ENCODE data around the gene VIPR2.
"Not testable (repeated sequence)": the region's sequence is repeated elsewhere in the genome, so short reads cannot be mapped to it uniquely, and the experiment has no call there.

VIPR2 gene

DNA sequence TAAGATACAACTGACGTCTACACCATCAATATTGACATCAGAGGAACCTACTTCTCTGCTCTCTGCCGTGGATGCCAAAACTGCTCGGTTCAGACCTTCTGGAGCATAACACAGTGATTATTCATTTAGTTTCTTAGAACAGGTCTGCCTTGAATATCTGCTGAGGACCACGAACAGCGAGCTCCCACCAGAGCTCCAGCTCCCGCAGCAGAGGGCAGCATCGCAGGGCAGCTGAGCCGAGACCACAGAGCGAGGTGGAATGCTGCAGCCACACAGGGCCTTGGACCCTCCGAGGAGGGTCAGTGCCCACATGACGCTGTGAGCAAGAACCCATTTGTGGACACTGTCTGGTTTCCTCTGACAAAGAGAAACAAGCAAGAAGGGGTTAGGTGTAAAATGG, 6.8 kb downstream of the VIPR2 start:
- DNase-seq, result no peak

DNA sequence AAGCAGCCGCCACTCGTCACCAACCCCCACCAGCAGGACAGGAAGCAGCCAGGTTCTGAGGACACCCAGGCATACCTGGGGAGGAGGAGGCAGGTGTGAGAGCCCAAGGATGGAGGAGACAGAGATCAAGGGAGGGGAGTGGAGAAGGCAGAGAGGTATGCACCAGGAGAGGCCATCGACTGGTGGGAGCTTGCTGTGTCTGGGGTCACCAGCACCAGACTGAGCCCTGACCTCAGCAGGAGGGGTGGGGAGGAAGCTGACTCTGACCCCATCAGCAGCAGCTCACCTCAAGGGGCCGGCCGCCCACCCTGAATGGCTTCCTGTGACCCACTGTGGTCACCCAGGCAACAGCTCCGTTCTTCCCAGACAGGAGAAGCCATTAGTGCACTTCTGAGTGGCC, 7.8 kb downstream of the VIPR2 start:
- no peak for DNase-seq

DNA sequence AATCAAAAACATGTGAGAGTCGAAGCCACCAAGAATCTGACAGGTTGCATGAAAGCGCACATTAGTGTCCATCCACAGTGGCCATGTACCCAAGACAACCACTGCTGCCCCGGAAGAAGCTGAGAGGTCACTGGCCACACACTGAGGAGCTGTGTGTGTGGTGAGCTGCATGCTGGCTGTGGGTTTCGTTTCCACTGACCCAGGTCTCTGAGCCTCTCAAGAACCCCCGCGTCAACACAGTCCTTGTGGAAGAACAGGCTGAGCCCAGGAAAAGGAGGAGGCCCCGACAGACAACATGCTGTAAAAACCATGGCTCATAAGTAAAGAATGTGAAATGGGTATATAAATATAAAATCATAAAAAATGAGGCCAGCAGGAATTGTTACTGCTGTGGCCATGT, 8.2 kb downstream of the VIPR2 start:
- no peak for DNase-seq

DNA sequence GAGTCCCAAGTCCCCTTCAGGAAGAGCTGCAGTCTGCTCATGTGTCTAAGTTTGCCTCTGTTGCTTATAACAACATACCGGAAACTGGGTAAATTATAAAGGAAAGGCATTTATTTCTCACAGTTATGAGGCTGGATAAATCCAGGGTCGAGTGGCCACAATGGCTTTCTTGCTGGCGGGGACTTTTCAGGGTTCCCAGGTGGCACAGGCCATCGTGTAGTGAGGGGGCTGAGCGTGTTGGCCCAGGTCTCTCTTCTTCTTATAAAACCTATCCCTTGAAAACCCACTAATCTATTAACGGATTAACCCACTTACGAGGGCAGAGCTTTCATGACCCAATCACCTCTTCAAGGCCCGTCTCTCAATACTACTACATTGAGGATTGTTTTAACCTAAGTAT, 8.7 kb downstream of the VIPR2 start:
- no peak for DNase-seq

DNA sequence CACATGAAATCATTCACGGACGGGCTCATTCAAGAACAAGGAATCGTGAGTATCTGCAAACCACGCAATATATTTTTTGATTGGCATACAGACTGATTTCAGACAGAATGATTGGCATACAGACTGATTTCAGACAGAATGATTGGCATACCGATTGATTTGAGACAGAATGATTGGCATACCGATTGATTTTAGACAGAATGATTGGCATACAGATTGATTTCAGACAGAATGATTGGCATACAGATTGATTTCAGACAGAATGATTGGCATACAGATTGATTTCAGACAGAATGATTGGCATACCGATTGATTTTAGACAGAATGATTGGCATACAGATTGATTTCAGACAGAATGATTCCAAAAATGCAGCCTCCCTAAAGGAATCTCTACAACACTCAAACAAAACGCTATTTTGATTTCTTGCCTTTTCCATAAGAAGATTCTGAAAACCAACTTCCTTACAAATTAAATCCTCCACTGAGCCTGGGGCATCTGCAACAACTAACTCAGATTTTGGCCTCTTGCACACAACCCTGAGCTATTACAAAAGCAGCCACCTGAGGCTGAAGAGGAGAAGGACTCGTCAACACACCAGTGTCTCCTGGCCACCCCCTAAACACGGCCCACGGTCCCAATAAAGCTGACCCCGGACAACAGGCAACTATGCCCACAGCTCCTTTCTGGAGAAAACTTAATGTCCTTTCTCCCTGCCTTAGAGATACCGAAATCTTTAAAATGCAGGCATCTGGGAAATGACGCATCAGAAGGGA, 11.8 kb downstream of the VIPR2 start:
- DNase-seq, result not testable (repeated sequence)

DNA sequence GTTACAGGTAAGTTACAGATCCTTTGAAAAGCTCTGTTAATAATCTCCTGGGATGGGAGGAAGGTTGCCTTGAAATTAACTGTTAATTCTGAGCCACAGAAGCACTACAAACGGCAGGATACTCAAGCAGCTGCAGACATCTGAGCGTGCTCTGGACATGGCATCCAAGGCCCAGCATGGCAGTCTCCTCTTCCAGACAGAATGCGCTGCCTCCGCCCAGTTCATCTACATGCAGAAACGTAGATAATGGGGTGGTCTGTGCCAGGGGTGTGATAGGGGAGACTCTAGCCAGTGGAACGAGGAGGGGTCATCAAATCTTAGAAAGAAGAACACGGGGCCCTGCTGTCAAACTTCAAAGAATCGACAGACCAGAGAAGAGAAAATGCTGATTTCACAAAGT, 13.8 kb downstream of the VIPR2 start:
- no peak for DNase-seq

DNA sequence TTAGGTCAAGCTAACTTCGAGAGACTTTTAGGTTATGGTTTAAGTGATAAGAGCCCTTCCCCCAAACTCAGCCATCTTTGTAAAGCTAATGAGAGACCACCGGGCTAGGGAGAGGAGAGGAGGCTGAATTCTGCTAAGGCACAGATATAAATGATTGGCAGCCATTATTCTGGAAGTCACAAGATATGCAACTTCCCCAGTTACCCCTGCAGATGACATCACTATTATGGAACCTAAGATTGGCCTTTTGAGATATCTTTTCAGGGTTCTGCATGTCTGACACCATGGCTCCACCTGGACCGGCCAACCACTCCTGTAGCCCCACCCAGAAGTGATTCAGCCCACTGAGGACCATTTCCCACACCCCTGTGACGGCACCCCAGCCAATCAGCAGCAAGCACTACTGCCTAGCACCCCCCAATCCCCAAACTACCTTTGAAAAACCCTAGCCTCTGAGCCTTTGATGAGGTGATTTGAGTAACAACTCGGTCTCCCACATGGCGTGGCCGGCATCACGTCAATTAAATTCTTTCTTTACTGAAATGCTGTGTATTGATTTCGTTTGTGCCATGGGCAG, 14.4 kb downstream of the VIPR2 start:
- no peak for DNase-seq

DNA sequence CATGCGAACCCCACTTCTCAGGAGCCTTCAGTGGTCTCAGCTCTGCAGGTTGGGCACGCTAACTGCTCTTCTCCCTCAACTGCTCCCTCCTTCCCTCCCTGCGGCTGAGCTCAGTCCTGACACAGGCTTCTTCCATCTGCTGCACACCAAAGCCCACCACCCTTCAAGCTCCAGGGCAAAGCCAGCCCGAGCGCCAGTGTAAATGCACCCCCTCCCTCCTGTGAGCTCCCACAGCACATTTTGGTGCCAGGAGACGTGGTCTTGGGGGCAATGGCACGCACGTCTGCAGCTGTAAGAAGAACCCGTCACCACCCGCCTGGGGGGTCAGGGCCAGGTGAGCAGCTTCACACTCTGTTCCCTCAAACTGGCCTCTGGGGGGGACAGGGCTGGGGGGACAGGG, 15.9 kb downstream of the VIPR2 start:
- no peak for DNase-seq

DNA sequence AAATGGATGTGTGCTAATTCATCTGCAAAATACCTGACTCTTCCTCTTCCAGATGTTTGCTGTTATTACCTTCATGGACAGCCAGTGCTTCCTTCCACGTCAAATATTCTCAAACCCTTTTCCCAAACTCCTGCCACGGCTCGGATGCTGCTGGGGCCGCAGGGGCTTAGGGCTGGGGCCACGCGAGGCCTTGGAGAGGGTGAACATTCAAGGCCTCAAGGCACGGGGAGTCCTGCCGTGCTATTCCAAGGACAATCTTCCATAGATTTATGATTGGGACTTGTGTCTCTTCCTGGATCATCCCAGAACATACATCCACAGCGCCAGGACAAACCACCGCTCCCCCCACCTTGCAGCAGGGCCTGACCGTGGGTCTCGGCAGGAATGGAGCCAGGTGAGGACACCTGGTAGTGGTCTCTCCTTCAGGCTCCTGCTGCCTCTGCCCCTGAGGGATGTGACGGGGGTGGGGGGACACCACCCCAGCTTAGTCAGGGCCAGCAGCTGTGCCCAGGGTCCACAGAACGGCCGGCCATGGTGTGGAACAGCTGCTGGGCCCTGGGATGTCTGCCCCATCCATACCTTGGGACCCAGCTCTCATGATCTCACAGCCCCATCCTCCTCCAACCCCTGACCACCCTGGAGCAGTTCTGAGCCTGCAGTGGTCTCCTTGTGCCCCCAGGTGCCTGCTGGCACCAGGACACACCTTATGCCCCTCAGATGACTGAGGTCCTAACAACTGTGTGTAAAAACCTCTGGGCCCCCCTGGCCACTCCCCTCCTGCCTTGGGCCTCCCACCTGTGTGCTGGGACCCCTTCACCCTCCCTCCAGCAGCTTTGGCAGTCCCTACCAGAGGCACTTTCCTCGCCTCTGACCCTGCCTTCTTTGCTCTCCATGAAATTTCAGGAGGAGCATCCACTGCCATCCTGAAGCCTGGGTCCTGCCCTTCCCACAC, 16.7 kb downstream of the VIPR2 start:
- DNase-seq, result no peak

DNA sequence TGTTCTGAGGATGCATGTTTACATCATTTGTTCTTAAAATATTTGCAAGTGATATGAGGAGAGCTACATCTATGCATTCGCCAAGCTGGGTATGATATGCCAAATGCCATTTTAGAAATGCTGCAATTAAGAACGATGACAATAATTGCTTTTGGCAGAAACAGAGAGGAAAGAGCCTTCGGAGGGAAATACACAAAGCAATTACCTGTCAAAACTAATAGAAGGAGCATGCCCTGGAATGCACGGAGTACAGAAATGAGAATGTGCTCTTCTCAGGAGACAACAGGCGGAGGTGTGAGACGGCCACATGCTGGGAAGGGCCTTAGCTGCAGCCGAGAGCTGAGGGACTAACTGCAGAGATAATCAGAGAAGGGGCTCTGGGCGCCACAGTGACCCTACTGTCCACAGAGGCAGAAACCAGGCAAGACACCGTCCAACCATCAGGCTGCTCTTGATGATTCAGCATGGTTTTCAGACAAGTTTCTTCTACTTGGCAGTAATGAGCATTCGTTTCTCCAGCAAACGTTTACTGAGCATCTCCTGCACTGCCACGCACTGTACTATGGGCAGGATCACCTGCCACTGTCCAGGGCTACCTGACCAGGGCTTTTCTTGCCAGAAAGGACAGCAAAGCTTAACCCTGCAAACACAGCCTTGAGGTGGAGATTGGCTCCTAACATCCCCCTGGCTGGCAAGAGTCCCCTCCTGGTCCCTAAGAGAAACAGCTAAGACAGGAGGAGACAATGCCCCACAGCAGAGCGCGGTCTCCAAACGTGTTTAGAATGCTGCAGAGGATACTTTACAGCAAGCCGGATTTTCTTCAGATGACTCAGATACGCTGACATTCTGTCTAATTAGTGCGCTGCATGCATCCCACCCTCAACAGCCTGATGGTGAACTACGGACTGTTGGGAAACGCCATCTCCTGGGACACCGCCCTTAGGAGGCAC, 18.1 kb downstream of the VIPR2 start:
- DNase-seq, result no peak

DNA sequence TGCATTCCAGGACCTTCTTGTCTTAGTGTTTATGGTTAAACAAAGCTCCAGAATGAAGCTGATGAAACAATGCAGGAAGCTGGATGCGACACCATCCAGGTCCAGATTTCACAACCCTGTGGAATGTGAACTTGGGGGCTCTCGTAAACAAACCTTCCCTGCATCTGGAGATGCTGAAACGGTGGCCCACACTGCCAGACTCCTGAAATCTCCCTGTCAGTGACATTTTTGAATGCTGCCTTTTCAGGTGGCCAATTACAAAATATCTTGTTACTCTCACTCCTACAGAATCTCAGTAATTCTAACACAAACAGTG, 18.8 kb downstream of the VIPR2 start:
- DNase-seq, result no peak

DNA sequence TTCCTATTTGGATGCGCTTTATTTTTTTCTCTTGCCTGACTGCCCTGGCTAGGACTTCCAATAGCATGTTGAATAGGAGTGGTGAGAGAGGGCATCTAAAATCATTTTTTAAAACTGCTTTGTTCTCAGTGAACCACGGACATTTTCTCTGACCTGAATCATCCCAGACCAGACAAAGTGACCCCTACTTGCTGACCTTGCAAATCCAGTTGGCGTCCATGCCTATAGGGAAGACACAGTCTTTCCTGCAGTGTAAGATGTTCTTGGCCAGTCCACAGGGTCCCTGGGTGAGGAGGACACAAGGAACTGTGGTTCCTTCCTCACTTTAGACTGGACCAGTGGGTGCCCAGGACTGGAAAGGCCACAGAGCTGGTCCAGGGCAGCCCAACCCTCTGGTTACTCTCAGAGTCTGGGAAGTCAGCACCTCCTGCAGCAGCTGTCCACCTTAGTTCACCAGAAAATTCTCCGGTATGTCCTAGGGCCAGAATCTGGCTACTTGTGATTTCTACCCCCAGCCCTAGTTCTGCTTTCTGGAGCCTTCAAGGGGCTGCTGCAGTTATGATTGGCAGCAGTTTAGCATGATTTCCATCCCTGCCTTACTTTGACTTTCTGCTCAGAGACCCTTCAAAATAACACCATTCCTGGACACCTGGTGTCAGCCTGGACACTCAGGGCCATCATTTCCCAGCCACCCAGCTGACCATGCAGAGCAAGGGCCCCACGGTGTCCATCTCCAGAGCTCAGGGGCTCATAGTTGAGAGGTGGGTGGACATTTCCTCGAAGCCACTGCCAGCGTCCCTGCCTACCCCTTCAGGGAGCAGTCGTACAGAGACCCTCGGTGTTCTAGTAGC, 19.3 kb downstream of the VIPR2 start:
- no peak for DNase-seq

DNA sequence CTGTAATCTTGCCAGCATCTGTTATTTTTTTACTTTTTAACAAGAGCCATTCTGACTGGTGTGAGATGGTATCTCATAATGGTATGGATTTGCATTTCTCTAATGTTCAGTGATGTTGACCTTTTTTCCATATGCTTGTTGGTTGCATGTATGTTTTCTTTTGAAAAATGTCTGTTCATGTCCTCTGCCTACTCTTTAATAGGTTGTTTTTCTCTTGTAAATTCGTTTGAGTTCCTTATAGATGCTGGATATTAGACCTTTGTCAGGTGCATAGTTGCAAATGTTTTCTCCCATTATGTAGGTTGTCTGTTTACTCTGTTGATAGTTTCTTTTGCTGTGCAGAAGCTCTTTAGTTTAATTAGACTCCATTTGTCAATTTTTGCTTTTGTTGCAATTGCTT, 20.9 kb downstream of the VIPR2 start:
- not testable (repeated sequence) for DNase-seq

DNA sequence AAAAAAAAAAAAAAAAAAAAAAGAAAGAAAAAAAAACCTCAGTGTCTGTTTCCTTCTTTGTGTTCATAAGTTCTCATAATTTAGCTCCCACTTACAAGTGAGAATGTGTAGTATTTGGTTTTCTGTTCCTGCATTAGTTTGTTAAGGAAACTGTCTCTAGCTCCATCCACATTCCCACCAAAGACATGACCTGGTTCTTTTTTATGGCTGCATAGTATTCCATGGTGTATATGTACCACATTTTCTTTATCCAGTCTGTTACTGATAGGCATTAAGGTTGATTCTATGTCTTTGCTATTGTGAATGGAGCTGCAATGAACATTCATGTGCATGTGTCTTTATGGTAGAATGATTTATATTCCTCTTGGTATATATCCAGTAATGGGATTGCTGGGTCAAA, 21.4 kb downstream of the VIPR2 start:
- DNase-seq, result not testable (repeated sequence)

DNA sequence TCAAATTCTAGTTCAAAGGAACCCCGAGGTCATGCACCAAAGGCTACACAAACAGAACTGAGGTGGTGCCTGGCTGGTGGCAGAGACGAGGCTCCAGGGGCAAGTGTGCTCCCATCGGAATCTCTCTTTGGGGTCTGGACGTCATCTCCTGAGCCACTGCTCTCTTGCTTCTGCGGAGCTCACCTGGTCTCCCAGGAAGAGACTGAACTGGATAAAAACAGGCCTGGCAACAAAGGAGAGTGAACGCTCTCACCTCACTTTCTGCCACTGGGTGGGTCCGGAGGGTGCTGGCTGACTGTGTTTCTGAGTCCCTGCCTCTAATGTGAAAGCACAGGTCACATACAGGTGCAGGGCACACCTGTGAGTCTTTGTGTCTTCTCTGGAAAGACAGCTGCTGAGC, 22.4 kb downstream of the VIPR2 start:
- no peak for DNase-seq

DNA sequence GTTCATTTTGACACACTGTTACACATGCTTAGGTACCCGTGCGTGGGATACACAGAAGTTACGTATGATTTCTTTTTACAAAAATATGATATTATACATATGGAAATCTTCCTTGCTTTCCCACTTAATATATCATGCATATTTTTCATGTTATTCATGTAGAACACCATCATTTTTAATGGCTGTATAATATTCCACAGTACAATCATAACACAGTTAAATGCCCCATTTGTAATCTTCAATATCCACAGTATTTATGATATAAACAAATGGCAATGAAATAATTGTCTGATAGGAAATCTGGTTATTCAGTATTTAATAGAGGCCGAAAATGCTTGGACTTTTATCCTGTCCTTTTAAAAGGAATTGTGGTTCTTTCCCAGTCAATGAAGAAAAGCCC, 23.2 kb downstream of the VIPR2 start:
- no peak for DNase-seq

DNA sequence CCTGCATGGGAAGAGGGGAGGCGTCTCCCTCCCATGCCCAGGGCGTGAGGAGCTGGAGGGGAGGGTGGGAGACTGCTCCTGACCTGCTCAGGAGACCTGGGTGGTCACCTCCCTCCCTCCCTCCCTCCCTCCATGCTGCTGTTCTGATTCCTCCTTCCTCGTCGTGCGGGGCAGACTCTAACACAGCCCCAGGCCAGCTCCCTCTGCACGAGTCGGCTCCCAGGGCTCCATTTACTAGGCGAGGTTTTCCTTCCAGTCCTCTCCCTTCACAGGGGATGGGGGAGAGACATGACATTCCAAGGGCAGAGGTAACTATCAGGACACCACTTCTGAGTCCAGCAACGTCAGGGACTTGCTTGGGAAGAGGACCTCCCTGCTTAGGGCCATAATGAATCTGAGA, 23.6 kb downstream of the VIPR2 start:
- no peak for DNase-seq

DNA sequence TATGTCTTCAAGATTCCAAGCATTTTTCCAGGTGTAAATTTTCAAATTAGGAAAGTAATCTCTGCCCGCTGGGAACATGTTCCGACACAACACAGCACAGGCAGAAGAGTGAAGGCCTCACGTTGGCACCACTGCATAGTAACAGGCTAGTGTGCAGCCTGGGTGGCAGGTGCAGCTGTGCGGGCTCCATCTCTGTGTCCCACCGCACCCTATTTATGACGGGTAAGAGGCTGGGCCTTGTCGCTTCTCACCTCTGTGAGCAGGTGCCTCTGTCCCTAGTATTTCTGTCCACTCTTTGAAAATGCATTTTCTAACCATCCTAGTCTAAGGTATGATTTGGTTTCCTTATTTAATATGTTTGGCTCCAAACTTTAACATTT, 24.1 kb downstream of the VIPR2 start:
- no peak for DNase-seq

DNA sequence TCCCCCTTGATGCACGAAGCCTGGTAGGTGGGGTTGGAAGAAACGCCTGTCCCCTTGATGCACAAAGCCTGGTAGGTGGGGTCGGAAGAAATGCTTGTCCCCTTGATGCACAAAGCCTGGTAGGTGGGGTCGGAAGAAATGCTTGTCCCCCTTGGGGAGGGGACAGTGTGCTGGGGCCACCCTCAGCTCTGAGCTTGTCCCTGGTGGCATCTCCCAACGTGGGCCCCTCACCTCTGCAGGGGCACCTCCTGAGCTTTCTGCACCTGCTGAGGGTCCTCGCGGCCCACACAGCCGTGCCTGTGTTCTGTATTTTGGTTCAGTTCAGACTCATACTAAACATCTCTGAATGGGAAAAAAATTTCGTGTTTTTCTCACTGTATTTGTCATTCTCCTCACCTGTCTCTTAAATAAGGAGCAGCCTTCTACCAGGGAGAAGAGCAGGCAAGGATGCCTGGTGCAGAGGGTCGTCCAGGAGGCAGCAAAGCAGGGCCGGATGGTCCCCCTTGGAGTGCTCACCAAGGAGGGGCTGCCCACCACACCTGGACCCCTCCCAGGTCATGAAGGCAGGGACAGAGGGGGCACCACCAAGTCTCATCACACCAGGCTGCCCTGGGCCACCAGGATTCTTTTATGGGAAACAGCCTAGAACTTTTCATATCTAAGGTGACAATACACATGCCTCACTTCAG, 24.7 kb downstream of the VIPR2 start:
- DNase-seq, result no peak

DNA sequence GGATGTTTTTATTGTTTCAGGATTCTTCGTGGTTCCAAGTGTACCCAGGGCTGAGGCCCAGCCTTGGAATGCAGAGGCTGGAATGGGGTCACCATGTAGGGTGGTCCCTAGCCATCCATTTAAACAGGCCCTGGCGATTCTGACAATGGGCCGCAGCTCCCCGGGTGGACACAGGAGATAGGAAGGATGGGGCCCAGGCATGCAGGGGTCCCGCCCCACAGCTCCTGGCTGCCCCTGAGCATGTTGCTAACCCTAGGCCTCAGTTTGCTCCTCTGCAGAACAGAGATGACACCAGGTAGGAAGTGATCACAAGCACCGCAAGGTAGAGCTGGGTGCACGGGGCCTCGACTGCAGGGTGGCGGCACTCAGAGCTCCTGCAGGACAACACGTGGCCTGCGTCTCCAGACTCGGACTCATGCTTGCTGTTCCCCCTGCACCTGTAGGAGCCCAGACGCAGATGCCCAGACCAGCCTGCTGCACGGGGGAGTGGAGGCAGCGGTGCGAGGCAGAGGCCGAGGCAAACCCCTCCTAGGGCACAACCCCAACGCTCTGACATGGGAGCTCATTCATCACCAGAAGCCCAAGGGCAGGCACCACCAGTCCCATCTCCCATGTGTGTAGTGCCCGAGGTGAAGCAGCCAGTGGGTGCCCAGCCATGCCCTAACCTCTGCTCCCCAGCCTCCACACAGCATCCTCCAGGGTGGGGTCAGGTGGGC, 25.5 kb downstream of the VIPR2 start:
- DNase-seq, result no peak

DNA sequence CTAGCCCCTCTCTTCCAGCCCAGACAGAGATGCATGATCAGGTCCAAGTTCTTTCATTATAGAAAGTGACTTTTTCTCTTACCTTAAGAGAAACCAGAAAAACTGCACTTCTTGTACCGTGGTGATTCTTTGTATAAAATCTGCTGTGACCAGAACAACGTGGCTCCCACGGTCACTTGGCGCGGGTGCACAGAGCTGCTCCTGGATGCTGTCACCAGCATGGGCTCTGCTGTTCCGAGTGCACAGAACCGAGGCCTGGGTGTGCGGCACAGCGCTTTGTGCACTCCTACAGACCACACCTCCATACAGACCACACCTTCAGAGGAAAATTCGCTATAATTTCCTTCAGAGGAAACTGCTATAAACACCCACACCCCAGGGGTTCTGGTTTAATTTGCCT, 26.0 kb downstream of the VIPR2 start:
- no peak for DNase-seq
